GM19372 (cell line): ENCODE results near the gene TUBD1.
A peak's percentile ranks its signal among the peaks of the same experiment; 100 is the strongest.
"Not testable (repeated sequence)": the region's sequence is repeated elsewhere in the genome, so short reads cannot be mapped to it uniquely, and the experiment has no call there.

Source experiments
- ATAC-seq: cut with Tn5 transposase; IDR thresholded peaks from one replicate; pipeline ENCODE4 v1.9.1; 2021; ENCODE audit warnings: mild to moderate bottlenecking, low read depth, moderate library complexity; ENCODE audit not compliant: unreplicated experiment

TUBD1 gene, protein sequence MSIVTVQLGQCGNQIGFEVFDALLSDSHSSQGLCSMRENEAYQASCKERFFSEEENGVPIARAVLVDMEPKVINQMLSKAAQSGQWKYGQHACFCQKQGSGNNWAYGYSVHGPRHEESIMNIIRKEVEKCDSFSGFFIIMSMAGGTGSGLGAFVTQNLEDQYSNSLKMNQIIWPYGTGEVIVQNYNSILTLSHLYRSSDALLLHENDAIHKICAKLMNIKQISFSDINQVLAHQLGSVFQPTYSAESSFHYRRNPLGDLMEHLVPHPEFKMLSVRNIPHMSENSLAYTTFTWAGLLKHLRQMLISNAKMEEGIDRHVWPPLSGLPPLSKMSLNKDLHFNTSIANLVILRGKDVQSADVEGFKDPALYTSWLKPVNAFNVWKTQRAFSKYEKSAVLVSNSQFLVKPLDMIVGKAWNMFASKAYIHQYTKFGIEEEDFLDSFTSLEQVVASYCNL

GRCh38 chr17:59892924-59893675, at the start of gene TUBD1, which contains the start of gene RPS6KB1:
Gene TUBD1 (minus strand): TSS chr17:59892943. CDS start chr17:59891002, 1,941 bp downstream.
Gene RPS6KB1 (plus strand): TSS chr17:59893121. CDS start chr17:59893185, 64 bp downstream.
- peak; percentile 87 for ATAC-seq

- ATAC-seq, result no peak
Observed at GRCh38 chr17:59941131-59941530, 48.4 kb upstream of the TUBD1 start.

- ATAC-seq, result not testable (repeated sequence)
Observed at GRCh38 chr17:59940697-59941096, 48.0 kb upstream of the TUBD1 start.

DNA sequence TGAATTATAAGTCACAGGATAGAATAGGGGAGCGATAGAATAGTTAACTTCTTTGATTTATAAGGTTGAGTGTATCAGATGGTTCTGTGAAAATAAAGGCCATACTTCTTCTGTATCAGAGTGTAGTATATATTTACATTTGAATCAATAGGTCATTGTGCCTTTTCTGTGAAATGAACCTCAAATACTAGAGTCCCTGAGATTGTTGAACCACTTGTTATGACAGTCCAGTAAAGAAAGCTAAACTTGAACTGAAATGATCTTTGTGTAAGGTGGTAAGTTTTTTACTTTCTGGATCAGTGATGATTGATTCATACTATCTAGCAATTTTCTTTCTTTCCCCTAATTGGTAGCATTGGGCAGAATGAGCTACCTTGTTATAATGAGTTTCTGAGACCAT, 40.6 kb upstream of the TUBD1 start:
- ATAC-seq, result not testable (repeated sequence)

- ATAC-seq, result not testable (repeated sequence)
Observed at GRCh38 chr17:59930768-59931167, 38.0 kb upstream of the TUBD1 start.

DNA sequence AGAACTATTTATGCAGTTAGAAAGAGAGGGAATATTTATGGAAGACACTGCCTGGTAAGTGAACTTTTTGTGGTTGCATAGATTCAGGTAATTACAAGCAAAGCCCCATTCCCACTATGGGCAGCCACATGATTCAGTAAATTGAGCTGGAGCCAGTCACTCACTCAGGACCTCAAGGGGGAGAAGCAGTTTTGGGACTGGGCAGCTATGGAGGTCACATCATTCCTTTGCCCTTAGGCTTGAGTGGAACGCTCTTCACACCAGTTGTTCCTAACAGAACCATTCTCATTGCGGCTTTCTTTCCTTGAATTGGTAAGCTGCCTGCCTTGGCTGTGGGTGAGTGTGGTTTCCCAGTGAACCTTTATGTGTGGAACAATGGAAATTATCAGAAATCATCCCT, 37.4 kb upstream of the TUBD1 start:
- not testable (repeated sequence) for ATAC-seq

DNA sequence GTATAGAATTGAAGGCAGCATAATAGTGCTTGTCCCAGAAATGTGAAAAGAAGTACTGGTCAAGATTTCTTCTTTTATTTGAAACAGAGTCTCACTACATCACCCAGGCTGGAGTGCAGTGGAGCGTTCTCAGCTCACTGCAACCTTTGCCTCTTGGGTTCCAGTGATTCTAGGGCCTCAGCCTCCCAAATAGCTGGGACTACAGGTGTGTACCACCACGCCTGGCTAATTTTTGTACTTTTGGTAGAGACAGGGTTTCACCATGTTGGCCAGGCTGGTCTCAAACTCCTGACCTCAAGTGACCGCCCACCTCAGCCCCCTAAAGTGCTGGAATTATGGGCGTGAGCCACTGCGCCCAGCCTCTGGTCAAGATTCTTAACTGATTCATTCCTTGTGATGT, 27.9 kb upstream of the TUBD1 start:
- not testable (repeated sequence) for ATAC-seq

- no peak for ATAC-seq
Observed at GRCh38 chr17:59916446-59916845, 23.7 kb upstream of the TUBD1 start.

DNA sequence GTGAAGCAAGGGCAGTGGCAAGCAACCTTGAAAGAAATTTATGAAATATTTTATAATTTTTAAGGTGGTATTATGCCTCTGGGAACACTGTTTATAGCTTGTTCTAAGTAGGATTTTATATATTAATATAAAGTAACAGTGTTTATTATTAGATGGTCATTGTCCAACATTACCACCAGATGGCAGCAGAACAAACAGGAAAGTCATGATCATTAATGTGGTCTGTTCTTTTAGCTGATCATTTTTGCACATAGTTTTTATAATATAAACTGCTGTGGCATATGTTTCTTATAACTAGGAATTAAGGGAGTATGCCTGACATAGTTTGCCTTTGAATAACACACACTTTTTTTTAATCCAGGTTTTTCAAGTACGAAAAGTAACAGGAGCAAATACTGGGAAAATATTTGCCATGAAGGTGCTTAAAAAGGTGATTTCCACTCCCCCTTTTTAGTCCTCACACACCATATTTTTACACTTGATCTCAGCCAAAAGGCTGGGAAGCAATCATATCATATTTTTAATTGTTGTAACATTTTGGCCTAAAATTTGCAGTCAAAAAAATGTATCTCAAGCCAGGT, 21.6 kb upstream of the TUBD1 start:
- ATAC-seq, result no peak

- no peak for ATAC-seq
Observed at GRCh38 chr17:59907467-59907866, 14.7 kb upstream of the TUBD1 start.

DNA sequence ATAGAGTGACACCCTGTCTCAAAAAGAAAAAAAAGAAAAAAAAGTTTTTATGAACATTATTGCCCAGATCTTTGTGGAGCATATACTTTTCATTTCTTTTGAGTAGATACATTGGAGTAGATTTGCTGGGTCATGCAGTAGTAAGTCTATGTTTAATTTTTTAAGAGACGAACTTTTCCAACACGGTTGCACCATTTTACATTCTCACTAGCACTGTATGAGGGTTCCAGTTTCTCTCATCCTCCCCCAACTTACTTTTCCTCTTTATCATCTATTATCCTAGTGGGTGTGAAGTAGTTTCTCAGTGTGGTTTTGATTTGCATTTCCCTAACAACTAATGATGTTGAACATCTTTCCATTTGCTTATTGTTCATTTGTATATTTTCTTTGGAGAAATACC, 10.7 kb upstream of the TUBD1 start:
- ATAC-seq, result no peak

GRCh38 chr17:59901604-59902003, 8.9 kb upstream of the TUBD1 start:
- ATAC-seq, result no peak

DNA sequence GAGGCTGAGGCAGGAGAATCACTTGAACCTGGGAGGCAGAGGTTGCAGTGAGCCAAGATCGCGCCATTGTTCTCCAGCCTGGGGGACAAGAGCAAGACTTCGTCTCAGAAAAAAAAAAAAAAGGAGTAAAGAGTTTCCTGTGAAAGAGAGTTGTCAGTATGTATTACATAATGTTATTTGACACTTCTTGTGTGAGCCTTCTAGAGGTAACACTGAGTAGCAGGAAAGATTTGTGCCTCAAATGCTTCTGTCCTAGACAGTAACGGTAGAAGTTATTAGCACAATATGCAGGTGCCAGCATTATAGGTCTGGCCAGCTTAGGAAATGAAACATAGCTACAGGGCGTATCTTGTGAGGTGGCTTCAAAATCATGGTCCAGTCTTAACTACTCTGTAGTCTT, 6.4 kb upstream of the TUBD1 start:
- ATAC-seq, result no peak

- no peak for ATAC-seq
Observed at GRCh38 chr17:59897090-59897489, 4.3 kb upstream of the TUBD1 start.

- no peak for ATAC-seq
Observed at GRCh38 chr17:59893676-59894100, 945 bp upstream of the TUBD1 start.

GRCh38 chr17:59892251-59892923, 356 bp downstream of the TUBD1 start:
- ATAC-seq, result peak; percentile 62

DNA sequence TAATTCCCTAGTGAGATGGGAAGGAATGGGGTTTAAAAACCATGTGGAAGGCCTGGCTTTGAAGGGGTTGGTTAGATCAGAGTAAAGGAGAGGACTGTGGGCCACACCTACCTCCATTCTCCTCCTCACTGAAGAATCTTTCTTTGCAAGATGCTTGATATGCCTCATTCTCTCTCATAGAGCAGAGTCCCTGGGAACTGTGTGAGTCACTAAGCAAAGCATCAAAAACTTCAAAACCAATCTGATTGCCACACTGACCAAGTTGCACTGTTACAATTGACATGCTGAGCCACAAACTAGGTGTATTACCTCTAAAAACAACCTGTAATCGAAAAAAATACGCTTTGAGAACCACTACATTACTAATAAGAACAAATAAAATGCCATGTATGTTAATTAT, 2.0 kb downstream of the TUBD1 start:
- ATAC-seq, result no peak

- ATAC-seq, result no peak
Observed at GRCh38 chr17:59888145-59888750, 4.5 kb downstream of the TUBD1 start.

- ATAC-seq, result no peak
Observed at GRCh38 chr17:59884861-59885260, 7.9 kb downstream of the TUBD1 start.

DNA sequence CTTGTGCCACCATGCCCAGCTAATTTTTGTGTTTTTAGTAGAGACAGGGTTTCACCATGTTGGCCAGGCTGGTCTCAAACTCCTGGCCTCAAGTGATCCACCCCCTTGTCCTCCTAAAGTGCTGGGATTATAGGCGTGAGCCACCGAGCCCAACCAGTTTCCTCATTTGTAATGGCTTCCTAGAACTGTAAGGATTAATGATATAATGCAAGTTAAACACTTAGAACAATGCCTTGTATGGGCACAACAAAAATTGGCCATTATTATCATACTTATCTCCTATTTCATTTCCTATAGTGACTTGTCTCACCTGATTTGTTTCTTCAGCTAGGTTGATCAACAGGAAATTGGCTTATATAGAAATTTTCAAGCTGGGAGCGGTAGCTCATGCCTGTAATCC, 14.1 kb downstream of the TUBD1 start:
- no peak for ATAC-seq
